HEK293T (cell line): ENCODE results near the gene KRT84.

Experiments
- CTCF ChIA-PET: fragments of 350-600 bp; formaldehyde crosslinking; extraction: SDS; loops from one replicate; lab custom pipeline; 2021; ENCODE audit warnings: antibody characterized with exemption, inconsistent platforms; lab: Yijun Ruan, JAX
- POLR2A ChIA-PET: fragments of 350-600 bp; formaldehyde crosslinking; extraction: SDS; loops from one replicate; lab custom pipeline; 2020; ENCODE audit warnings: antibody characterized with exemption, inconsistent platforms; lab: Yijun Ruan, JAX
- DNase-seq: peaks from one replicate; pipeline ENCODE4 v3.0.0; 2012; ENCODE audit warnings: mixed read lengths; ENCODE audit errors: extremely low spot score
- ARNT ChIP-seq: fragments of 450-650 bp; IDR thresholded peaks from 2 replicates; pipeline ENCODE4 v1.6.1; 2017; ENCODE audit warnings: mild to moderate bottlenecking
- BHLHE40 ChIP-seq: fragments of 450-650 bp; IDR thresholded peaks from 2 replicates; pipeline ENCODE4 v1.6.1; 2016; ENCODE audit warnings: mild to moderate bottlenecking, moderate library complexity, borderline replicate concordance
- CTBP1 ChIP-seq: fragments of 450-650 bp; IDR thresholded peaks from 2 replicates; pipeline ENCODE4 v1.6.1; 2016; ENCODE audit warnings: borderline replicate concordance
- ELF4 ChIP-seq: fragments of 450-650 bp; IDR thresholded peaks from 2 replicates; pipeline ENCODE4 v1.6.1; 2017; ENCODE audit warnings: antibody characterized with exemption
- FOXA1 ChIP-seq: fragments of 450-650 bp; IDR thresholded peaks from 2 replicates; pipeline ENCODE4 v1.6.1; 2016; ENCODE audit warnings: mild to moderate bottlenecking
- FOXK2 ChIP-seq: fragments of 450-650 bp; IDR thresholded peaks from 2 replicates; pipeline ENCODE4 v1.6.1; 2016; ENCODE audit warnings: mild to moderate bottlenecking
- FOXM1 ChIP-seq: fragments of 450-650 bp; IDR thresholded peaks from 2 replicates; pipeline ENCODE4 v1.6.1; 2017; ENCODE audit warnings: mild to moderate bottlenecking, borderline replicate concordance
- HDGF ChIP-seq: fragments of 450-650 bp; IDR thresholded peaks from 2 replicates; pipeline ENCODE4 v1.6.1; 2017; ENCODE audit warnings: antibody characterized with exemption, borderline replicate concordance
- L3MBTL2 ChIP-seq: fragments of 450-650 bp; conservative IDR thresholded peaks from 2 replicates; pipeline ENCODE4 v1.6.1; 2016; ENCODE audit warnings: mild to moderate bottlenecking
- LEF1 ChIP-seq: fragments of 450-650 bp; IDR thresholded peaks from 2 replicates; pipeline ENCODE4 v1.6.1; 2017; ENCODE audit warnings: mild to moderate bottlenecking, borderline replicate concordance
- NFRKB ChIP-seq: fragments of 450-650 bp; IDR thresholded peaks from 2 replicates; pipeline ENCODE4 v1.6.1; 2016; ENCODE audit warnings: mild to moderate bottlenecking, moderate library complexity
- SP1 ChIP-seq: fragments of 450-650 bp; IDR thresholded peaks from 2 replicates; pipeline ENCODE4 v1.6.1; 2017
- SUZ12 ChIP-seq: fragments of 450-650 bp; IDR thresholded peaks from 2 replicates; pipeline ENCODE4 v1.6.1; 2016; ENCODE audit warnings: mild to moderate bottlenecking
- TARDBP ChIP-seq: fragments of 450-650 bp; IDR thresholded peaks from 2 replicates; pipeline ENCODE4 v1.6.1; 2016
- ZNF384 ChIP-seq: fragments of 450-650 bp; IDR thresholded peaks from 2 replicates; pipeline ENCODE4 v1.6.1; 2016
- TF ChIP-seq, protein P1 (sequence below): fragments of 450-650 bp; IDR thresholded peaks from 2 replicates; pipeline ENCODE4 v1.6.1; 2016

The KRT84 gene

DNA sequence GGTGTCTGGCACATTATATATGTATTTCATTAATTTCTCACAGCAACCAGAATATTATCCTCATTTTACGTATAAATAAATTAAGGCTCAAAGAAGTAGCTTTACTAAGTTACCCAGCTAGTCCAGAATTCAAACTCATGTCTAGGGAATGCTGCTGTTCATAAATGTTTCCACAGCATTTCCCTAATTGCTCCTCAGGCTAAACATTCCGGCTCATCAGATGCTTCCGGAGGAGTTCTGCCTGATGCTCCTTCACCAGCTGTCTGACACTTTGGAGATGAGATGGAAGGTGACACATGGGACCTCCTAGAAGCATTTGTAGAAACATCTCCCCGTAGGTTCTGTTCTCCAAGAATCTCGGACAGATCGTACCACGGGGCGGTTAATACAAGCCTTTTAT is 30.3 kb downstream of the KRT84 start:
- no peak for DNase-seq
- CTCF ChIA-PET: no interaction called here
- POLR2A ChIA-PET: no interaction called here
- TF ChIP-seq LEF1 (no peak), ZNF384 (no peak), FOXA1 (no peak)

DNA sequence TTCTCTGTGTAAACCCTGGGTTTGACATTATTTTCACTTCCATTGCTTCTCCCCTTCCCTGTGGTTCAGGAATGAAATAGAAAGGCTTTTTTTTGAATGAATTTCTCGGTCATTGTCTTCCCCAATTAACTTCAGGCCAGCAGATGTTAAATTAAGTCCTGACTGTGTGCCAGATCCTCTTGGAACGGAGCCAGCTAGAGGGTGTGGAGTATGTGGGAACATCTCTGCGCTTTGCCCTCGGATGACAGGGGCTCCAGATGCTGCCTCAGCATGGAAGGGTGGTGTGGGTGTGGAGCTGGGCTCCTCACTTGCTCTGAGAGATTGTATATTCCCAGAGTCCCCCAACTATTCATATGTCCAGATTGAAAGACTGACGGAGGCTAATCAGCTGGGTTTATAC is 31.3 kb downstream of the KRT84 start:
- no peak for TF ChIP-seq CTBP1
- ChIA-PET CTCF (interaction anchor here (1.1 kb wide), 1 partner anchor 18 kb away, joined by 3 read pairs; no protein-coding TSS in a partner anchor), POLR2A (no interaction called here)
- DNase-seq: no peak

DNA sequence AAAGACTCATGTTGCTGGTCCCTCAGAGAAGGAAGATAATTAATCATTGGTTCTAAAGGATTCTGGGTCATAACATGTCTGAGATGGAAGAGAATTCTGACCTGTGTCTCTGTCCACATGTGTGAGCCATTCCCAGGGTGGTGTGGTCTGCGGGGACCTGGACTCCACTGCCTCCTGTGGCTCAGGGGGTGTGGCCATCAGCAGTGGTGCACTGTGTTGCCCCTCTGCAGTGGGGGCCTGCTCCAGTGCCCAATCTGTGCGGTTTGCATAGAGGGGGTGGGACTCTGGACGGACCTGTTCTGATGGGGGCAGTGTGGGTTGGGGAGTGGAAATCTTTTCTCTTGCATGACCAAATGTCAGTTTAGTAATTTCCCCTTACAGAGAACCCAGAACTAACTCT is 31.7 kb downstream of the KRT84 start:
- DNase-seq: no peak
- POLR2A ChIA-PET: no interaction called here
- CTCF ChIA-PET: interaction anchor here (1.1 kb wide), 1 partner anchor 19 kb away, joined by 3 read pairs; no protein-coding TSS in a partner anchor
- TF ChIP-seq BHLHE40 (no peak), CTBP1 (no peak), FOXK2 (no peak), HDGF (no peak), SUZ12 (no peak)

DNA sequence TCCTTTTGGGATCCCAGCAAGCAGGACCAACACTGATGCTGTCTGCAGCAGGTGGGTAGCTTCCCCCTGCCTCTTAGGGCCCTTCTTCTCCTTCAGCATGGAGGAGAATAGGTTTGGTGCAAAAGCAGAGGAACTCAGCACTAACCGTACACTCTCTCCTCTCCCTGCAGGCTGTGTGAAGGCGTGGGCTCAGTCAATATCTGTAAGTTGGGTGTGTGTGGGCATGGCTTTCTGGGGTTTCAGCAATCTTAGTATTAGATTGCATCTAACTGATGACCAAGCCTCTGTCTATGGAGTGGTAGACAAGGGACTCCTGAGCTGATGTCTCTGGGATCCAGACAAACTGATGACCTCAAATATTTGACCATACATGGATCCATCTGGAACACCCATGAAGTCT is 32.5 kb downstream of the KRT84 start:
- TF ChIP-seq SUZ12 (no peak), ARNT (no peak), NFRKB (no peak)

DNA sequence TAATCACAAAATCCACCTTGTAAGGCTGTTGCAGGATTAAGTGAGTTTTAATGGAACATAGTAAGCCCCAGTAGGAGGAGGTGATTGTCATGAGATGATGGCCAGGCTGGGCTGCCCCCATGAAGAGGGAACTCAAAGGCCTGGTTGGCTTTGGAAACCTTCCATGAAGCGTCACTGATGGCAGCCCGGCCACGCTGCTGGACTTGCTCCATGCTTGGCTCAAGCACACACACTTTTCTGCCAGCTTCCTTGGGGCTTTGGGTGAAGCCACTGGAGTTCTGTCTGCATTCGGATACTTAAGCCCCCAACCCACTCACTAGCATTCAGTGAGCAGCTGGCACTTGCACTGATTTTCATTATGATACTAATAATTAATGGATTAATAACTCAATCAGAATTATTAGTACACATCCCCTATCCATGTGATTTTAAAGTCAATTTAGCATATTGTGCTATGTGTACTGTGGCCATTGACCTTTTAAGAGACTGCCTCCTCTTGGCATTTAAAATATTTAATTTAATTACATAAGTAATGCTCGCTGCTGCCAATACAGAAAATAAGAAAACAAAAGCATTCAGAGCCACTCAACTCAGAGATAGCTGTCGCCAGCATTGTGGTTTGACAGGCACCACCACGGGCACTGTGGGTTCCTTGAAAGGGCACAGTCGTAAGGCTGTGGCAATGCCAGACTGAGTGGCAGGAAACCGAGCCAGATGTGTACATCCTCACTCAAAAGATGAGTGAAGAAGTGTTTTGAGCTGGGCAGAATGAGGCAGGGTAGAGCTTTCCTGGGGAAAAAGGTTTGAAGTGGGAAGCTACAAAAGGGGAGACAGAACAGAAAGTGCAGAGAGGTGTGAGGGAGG is 34.0 kb downstream of the KRT84 start:
- DNase-seq: no peak
- CTCF ChIA-PET: interaction anchor here (1.4 kb wide), 1 partner anchor 10 kb away, joined by 3 read pairs; no protein-coding TSS in a partner anchor
- TF ChIP-seq HDGF (no peak), SP1 (no peak)
- POLR2A ChIA-PET: no interaction called here

More for the DNA sequence above, 32.5 kb downstream of the KRT84 start:
- ChIA-PET POLR2A (no interaction called here), CTCF (interaction anchor here (1.4 kb wide), 1 partner anchor 9 kb away, joined by 3 read pairs; no protein-coding TSS in a partner anchor)
- DNase-seq: no peak

DNA sequence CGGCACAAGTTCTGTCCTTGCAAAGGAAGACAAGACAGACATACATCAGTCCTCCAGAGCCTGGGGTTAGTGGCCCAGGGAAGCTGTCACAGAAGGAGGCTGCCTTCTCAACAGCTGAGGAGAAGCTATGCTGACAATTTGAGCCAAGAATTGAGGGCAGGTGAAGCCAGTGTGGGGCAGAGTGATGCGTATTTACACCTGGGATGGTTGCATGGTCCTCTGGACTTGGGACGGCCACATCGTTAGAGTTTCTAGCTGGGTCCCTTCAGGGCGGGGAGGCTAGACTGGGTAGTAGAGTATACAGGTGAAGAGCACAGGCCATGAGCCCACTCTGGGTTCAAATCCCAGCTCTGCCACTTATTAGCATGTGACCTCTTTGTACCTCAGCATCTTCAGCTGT is 34.7 kb downstream of the KRT84 start:
- TF ChIP-seq FOXK2 (no peak), FOXM1 (no peak), ARNT (no peak), SP1 (no peak)
- ChIA-PET CTCF (interaction anchor here (0.9 kb wide), 1 partner anchor 129 kb away, joined by 4 read pairs; no protein-coding TSS in a partner anchor), POLR2A (no interaction called here)
- no peak for DNase-seq

DNA sequence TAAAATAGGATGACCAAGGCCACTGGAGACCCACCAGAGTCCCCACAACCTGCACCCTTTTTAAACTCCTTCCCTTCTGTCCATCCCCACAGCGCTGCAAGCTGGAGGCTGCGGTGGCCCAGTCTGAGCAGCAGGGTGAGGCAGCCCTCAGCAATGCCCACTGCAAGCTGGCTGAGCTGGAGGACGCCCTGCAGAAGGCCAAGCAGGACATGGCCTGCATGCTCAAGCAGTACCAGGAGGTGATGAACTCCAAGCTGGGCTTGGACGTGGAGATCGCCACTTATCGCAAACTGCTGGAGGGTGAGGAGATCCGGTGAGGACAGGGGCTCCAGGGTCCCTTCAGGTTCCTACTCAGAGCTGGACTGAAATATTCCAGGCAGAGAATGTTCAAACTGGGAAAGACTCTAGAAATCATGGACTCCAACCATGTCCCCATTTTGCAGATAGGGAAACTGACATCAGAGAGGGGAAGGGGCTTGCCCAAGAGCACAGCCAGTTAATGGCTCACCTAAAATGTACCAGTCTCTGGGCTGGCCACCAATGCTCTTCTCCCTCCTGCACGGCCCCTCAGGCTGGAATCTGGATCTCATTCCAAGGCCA is 35.3 kb downstream of the KRT84 start:
- CTCF ChIA-PET: interaction anchor here (0.7 to 1.2 kb wide), 3 partner anchors 12 to 128 kb away, joined by 3 to 4 read pairs (median 3); no protein-coding TSS in a partner anchor
- TF ChIP-seq FOXA1 (no peak), L3MBTL2 (no peak), BHLHE40 (no peak), SP1 (no peak), LEF1 (no peak), SUZ12 (no peak), NFRKB (no peak), FOXM1 (no peak), TARDBP (no peak), FOXK2 (no peak), ARNT (no peak), HDGF (no peak), ZNF384 (no peak)
- TF ChIP-seq, protein P1, sequence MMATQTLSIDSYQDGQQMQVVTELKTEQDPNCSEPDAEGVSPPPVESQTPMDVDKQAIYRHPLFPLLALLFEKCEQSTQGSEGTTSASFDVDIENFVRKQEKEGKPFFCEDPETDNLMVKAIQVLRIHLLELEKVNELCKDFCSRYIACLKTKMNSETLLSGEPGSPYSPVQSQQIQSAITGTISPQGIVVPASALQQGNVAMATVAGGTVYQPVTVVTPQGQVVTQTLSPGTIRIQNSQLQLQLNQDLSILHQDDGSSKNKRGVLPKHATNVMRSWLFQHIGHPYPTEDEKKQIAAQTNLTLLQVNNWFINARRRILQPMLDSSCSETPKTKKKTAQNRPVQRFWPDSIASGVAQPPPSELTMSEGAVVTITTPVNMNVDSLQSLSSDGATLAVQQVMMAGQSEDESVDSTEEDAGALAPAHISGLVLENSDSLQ: no peak
- POLR2A ChIA-PET: no interaction called here
- no peak for DNase-seq

DNA sequence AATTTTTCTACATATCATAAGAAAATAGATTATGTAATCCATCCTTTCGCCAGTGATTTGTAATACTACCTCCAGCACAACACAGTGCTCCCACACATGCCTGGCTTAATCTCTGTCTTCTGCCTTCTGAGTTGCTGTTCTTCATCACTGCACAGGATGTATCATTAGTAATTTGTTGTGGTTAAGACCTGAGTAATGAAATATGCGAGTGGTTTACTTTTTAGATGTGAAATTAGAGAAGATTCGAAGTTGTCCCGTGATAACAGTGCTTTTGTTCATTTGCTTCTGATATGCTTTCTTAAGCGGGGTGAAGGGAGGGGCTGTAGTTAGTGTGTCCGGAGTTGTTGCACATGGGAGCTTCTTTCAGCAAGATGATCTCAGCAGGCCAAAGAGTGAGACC is 36.3 kb downstream of the KRT84 start:
- TF ChIP-seq LEF1 (no peak), CTBP1 (no peak), HDGF (no peak), FOXK2 (no peak), NFRKB (no peak), L3MBTL2 (no peak), ELF4 (no peak), TARDBP (no peak), ARNT (no peak), FOXM1 (no peak), FOXA1 (no peak), BHLHE40 (no peak), SUZ12 (no peak), SP1 (no peak), ZNF384 (no peak)
- TF ChIP-seq, protein P1: no peak
- CTCF ChIA-PET: interaction anchor here (1.2 kb wide), 1 partner anchor 13 kb away, joined by 3 read pairs; no protein-coding TSS in a partner anchor
- POLR2A ChIA-PET: no interaction called here
- DNase-seq: no peak
